GM12878 (cell line): Measurements from ENCODE around the gene SERPINI1. TPM values are rescaled to one million over a fixed set of nuclear protein-coding genes. Genes with fewer than 3 reads are reported as not detected.

Experiments
- ATAC-seq: fragments of 200-7000 bp; cut with Tn5 transposase; 3 replicates; pipeline ENCODE4 v1.9.1; 2020; ENCODE audit warnings: mild to moderate bottlenecking, moderate library complexity
- BruUV-seq: library from RNA; stranded (reverse); fragments of 400-500 nt; replicated peaks from 2 replicates; lab custom pipeline; 2021; lab: Mats Ljungman, UMichigan
- CTCF ChIA-PET: fragments of 300-600 bp; sonication (Branson Sonifier 250); formaldehyde crosslinking; extraction: SDS; loops from one replicate; lab custom pipeline; 2021; ENCODE audit warnings: inconsistent platforms; lab: Yijun Ruan, JAX
- POLR2A ChIA-PET: fragments of 350-600 bp; formaldehyde crosslinking; extraction: SDS; loops from one replicate; lab custom pipeline; 2021; ENCODE audit warnings: inconsistent platforms; lab: Charles Lee
- RAD21 ChIA-PET: fragments of 300-600 bp; sonication (Branson Sonifier 250); formaldehyde crosslinking; loops from one replicate; lab custom pipeline; 2023; ENCODE audit warnings: antibody characterized with exemption; ENCODE audit not compliant: unreplicated experiment; lab: Charles Lee
- SMC1A ChIA-PET: fragments of 300-600 bp; sonication (Branson Sonifier 250); formaldehyde crosslinking; loops from one replicate; lab custom pipeline; 2023; ENCODE audit not compliant: unreplicated experiment, uncharacterized antibody; lab: Charles Lee
- DNase-seq: peaks from one replicate; pipeline ENCODE4 v3.0.0-alpha.2; 2011; ENCODE audit warnings: low read depth, low spot score
- FAIRE-seq: peaks from 3 replicates; lab custom pipeline; 2011; peaks lifted over from hg19 to GRCh38; lab: Jason Lieb, UNC
- H2AFZ ChIP-seq: 2 replicates; pipeline ENCODE4 v1.6.0; 2011; ENCODE audit warnings: low read depth, low read length, control low read depth; ENCODE audit not compliant: control insufficient read depth
- H3K27ac ChIP-seq: 2 replicates; pipeline ENCODE4 v1.5.1; 2011; ENCODE audit warnings: control low read depth; ENCODE audit not compliant: control insufficient read depth, insufficient read depth
- H3K27me3 ChIP-seq, 2 experiments: replicated peaks in 1 of 2; 2 replicates each; pipeline versions ENCODE4 v1.6.0 to v1.6.1; 2011; ENCODE audit warnings: low read length in 1 of 2; ENCODE audit not compliant: control insufficient read depth in 2 of 2, insufficient read depth in 2 of 2
- H3K36me3 ChIP-seq, 2 experiments: 2 replicates each; pipeline ENCODE4 v1.5.1; 2011; ENCODE audit warnings: low read length in 1 of 2; ENCODE audit not compliant: control insufficient read depth in 2 of 2, insufficient read depth in 2 of 2
- H3K4me1 ChIP-seq: 2 replicates; pipeline ENCODE4 v1.6.1; 2011; ENCODE audit warnings: mild to moderate bottlenecking, low read length, moderate library complexity, mixed read lengths; ENCODE audit not compliant: control insufficient read depth, insufficient read depth
- H3K4me2 ChIP-seq: 2 replicates; pipeline ENCODE4 v1.6.0; 2011; ENCODE audit warnings: control low read depth; ENCODE audit not compliant: control insufficient read depth, insufficient read depth
- H3K4me3 ChIP-seq: fragments of 200-600 bp; sonication (generic); 2 replicates; pipeline ENCODE4 v1.5.1; 2016
- H3K79me2 ChIP-seq: 2 replicates; pipeline ENCODE4 v1.6.0; 2011; ENCODE audit warnings: low read length; ENCODE audit not compliant: control insufficient read depth, insufficient read depth
- H3K9ac ChIP-seq: 2 replicates; pipeline ENCODE4 v1.8.0; 2011; ENCODE audit warnings: low read length, control low read depth, mixed read lengths; ENCODE audit not compliant: control insufficient read depth, insufficient read depth
- H3K9me3 ChIP-seq: replicated peaks from 3 replicates; pipeline ENCODE4 v1.5.1; 2011; ENCODE audit warnings: mild to moderate bottlenecking, low read length; ENCODE audit not compliant: control insufficient read depth, insufficient read depth
- H4K20me1 ChIP-seq: 2 replicates; pipeline ENCODE4 v1.6.0; 2011; ENCODE audit not compliant: control insufficient read depth, insufficient read depth
- CHD4 ChIP-seq: fragments of 200-600 bp; sonication (generic); IDR thresholded peaks from 2 replicates; pipeline ENCODE4 v1.6.1; 2016; ENCODE audit warnings: mild to moderate bottlenecking
- MTA2 ChIP-seq: fragments of 450-650 bp; IDR thresholded peaks from 2 replicates; pipeline ENCODE4 v1.6.1; 2016; ENCODE audit warnings: low read depth, mild to moderate bottlenecking, moderate library complexity
- WGBS: methylation state at CpG from one replicate; pipeline ENCODE4 v1.1.6; 2016; ENCODE audit warnings: low lambda C conversion rate; ENCODE audit not compliant: insufficient replicate concordance, insufficient coverage; ENCODE audit errors: missing lambda C conversion rate; 5-methylcytosine and 5-hydroxymethylcytosine counted together
- in situ Hi-C: fragments of 300-500 bp; cut with MboI; formaldehyde crosslinking; loops from 9 replicates; pipeline ENCODE4 v1.14.3; 2018; ENCODE audit warnings: mixed read lengths
- intact Hi-C: fragments of 100-400 bp; cut with micrococcal nuclease; formaldehyde crosslinking; loops from one replicate; pipeline ENCODE4 v1.14.2; 2022; ENCODE audit not compliant: unreplicated experiment
- polyA plus RNA-seq, 11 experiments: library from polyadenylated mRNA; depleted of rRNA in 4 of 11; unstranded in 6 of 11; stranded (reverse) in 5 of 11; fragments of >200 nt; fragmentation: Nextera tagmentation in 4 of 11; fragmentation: Illumina TruSeq in 1 of 11; extraction: Ambion mirVana in 4 of 11; extraction: Trizol in 1 of 11; gene quantifications; 1 replicate in 1 of 11; 2 replicates in 10 of 11; pipeline versions ENCODE4 v1.2.1 to v1.2.3, GENCODE V29; 2011 to 2016; ENCODE audit warnings: inconsistent platforms in 2 of 11, missing spikeins in 2 of 11, low read depth in 1 of 11
- total RNA-seq, 4 experiments: library from RNA; depleted of rRNA in 3 of 4; stranded (reverse); fragments of >200 nt in 3 of 4; fragmentation: Illumina TruSeq in 1 of 4; extraction: Trizol in 1 of 4; gene quantifications; 2 replicates each; pipeline versions ENCODE4 v1.2.1 to v1.2.3, GENCODE V29; 2013 to 2021

SERPINI1 gene
- total and polyA plus RNA-seq, 10 of the 15 experiments (the other 5 are each of a cell fraction or from before 2014, with no cell fraction given): 1.5 to 7.6 (median 3.6) TPM

GRCh38 chr3:167694121-167694520, 41.4 kb upstream of the SERPINI1 start:
- Histone ChIP-seq H3K9ac (no peak overlapping the region), H3K4me2 (no peak overlapping the region), H3K27ac (no peak overlapping the region), H3K27me3 (no peaks in the 10 kb centered on the region), H3K36me3 (peaks cover 0 to 2% of the 10 kb centered on the region in 2 experiments; a peak in 2 of 4 replicates), H3K4me3 (no peak overlapping the region), H3K79me2 (no peaks in the 10 kb centered on the region; the same call in 1 of the 2 replicates), H4K20me1 (no peaks in the 10 kb centered on the region), H3K9me3 (no peaks in the 10 kb centered on the region), H3K4me1 (peaks cover 10% of the 10 kb centered on the region; the same call in 1 of the 2 replicates), H2AFZ (no peak overlapping the region)
- ATAC-seq (no peak), DNase-seq (no peak), FAIRE-seq (no peak)
- intact Hi-C loops: loop anchor here (10.0 kb wide), 1 partner anchor 361 kb away; no protein-coding TSS in a partner anchor
- POLR2A ChIA-PET: interaction anchor here (1.2 kb wide), 1 partner anchor 10 kb away, joined by 3 read pairs; no protein-coding TSS in a partner anchor
- RAD21 ChIA-PET: interaction anchor here (1.0 kb wide), 1 partner anchor 8 kb away, joined by 3 read pairs; no protein-coding TSS in a partner anchor
- CTCF ChIA-PET: interaction anchor here (1.2 to 2.2 kb wide), 7 partner anchors 9 to 188 kb away, joined by 3 to 9 read pairs (median 7); no protein-coding TSS in a partner anchor
- no peak for TF ChIP-seq CHD4
- in situ Hi-C loops: no loop called here
- SMC1A ChIA-PET: interaction anchor here (0.7 to 2.2 kb wide), 6 partner anchors 9 to 55 kb away, joined by 3 to 6 read pairs (median 4); no protein-coding TSS in a partner anchor
- WGBS: 97% methylated on average over 2 of the region's 2 CpGs
- no TSS peak for BruUV-seq

DNA sequence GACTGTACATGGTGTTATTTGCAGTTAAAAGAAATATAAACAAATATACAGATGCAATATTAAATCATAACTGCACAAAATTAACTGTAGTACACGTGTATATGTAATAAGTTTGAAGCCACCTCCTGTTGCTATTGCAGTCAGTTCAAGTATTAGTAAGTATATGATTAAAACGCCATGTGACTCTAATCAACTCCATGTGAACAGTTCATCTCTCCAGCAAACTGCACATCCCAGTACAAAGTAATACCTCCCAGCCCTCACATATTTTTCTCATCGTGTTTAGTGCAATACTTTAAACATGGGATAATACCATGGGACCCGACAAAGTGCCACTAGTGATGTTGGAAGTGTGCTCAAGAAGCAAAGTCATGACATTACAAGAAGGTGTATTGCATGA, 35.5 kb upstream of the SERPINI1 start:
- ChIA-PET SMC1A (interaction anchor here (1.0 to 1.4 kb wide), 2 partner anchors 10 to 36 kb away, joined by 4 to 5 read pairs; partner anchors contain the start of gene SERPINI1), RAD21 (interaction anchor here (1.1 kb wide), 1 partner anchor 182 kb away, joined by 5 read pairs; no protein-coding TSS in a partner anchor), CTCF (interaction anchor here (1.6 kb wide), 1 partner anchor 12 kb away, joined by 3 read pairs; no protein-coding TSS in a partner anchor), POLR2A (no interaction called here)
- no peak for TF ChIP-seq MTA2
- FAIRE-seq: no peak
- in situ Hi-C loops: no loop called here
- DNase-seq: no peak
- Histone ChIP-seq H3K4me2 (no peak overlapping the region), H3K79me2 (no peaks in the 10 kb centered on the region), H3K27me3 (no peaks in the 10 kb centered on the region), H3K9ac (no peak overlapping the region), H3K9me3 (no peaks in the 10 kb centered on the region), H3K36me3 (peaks cover 0 to 2% of the 10 kb centered on the region in 2 experiments; a peak in 3 of 4 replicates), H4K20me1 (no peaks in the 10 kb centered on the region), H2AFZ (no peak overlapping the region), H3K27ac (no peak overlapping the region), H3K4me1 (no peaks in the 10 kb centered on the region), H3K4me3 (no peak overlapping the region)
- BruUV-seq: no TSS peak
- 95% methylated on average over 4 of the region's 4 CpGs for WGBS
- intact Hi-C loops: no loop called here
- ATAC-seq: no peak
